BJ (cell line): Measurements from ENCODE around the gene CDK5RAP3. TPM values are rescaled to one million over a fixed set of nuclear protein-coding genes. Genes with fewer than 3 reads are reported as not detected.

Experiments
- CTCF ChIA-PET: fragments of 350-600 bp; formaldehyde crosslinking; extraction: SDS; loops from one replicate; lab custom pipeline; 2021; ENCODE audit warnings: antibody characterized with exemption, inconsistent platforms; lab: Yijun Ruan, JAX
- POLR2A ChIA-PET: fragments of 300-600 bp; sonication (Branson Sonifier 250); formaldehyde crosslinking; extraction: SDS; loops from one replicate; lab custom pipeline; 2021; ENCODE audit warnings: antibody characterized with exemption; lab: Charles Lee
- DNase-seq: peaks from one replicate; pipeline ENCODE4 v3.0.0-alpha.2; 2011; ENCODE audit warnings: low read depth
- H3K27me3 ChIP-seq: 2 replicates; pipeline ENCODE4 v1.6.0; 2011; ENCODE audit warnings: low read length; ENCODE audit not compliant: control insufficient read depth, insufficient read depth
- H3K36me3 ChIP-seq: 2 replicates; pipeline ENCODE4 v1.5.1; 2011; ENCODE audit warnings: low read length; ENCODE audit not compliant: control insufficient read depth, insufficient read depth
- H3K4me3 ChIP-seq: 2 replicates; pipeline ENCODE4 v1.5.1; 2011; ENCODE audit warnings: low read depth, mild to moderate bottlenecking, control low read depth, low read length
- polyA plus RNA-seq: library from polyadenylated mRNA; depleted of rRNA; stranded (reverse); fragments of >200 nt; gene quantifications from 2 replicates; pipeline ENCODE4 v1.2.3, GENCODE V29; 2011
- TF ChIP-seq, protein P1 (sequence below): IDR thresholded peaks from 2 replicates; pipeline ENCODE4 v1.5.1; 2011; ENCODE audit warnings: low read depth, mild to moderate bottlenecking, control low read depth, inconsistent platforms, low read length, moderate library complexity; ENCODE audit not compliant: insufficient read depth

The CDK5RAP3 gene
- polyA plus RNA-seq, 1 experiment, result 98.1 TPM

- ChIA-PET CTCF (interaction anchor here (13.8 to 14.2 kb wide), 2 partner anchors 41 to 72 kb away, joined by 304 to 575 read pairs; partner anchors contain the start of genes CDK5RAP3, PNPO and PRR15L), POLR2A (no interaction called here)
- TF ChIP-seq, protein P1, sequence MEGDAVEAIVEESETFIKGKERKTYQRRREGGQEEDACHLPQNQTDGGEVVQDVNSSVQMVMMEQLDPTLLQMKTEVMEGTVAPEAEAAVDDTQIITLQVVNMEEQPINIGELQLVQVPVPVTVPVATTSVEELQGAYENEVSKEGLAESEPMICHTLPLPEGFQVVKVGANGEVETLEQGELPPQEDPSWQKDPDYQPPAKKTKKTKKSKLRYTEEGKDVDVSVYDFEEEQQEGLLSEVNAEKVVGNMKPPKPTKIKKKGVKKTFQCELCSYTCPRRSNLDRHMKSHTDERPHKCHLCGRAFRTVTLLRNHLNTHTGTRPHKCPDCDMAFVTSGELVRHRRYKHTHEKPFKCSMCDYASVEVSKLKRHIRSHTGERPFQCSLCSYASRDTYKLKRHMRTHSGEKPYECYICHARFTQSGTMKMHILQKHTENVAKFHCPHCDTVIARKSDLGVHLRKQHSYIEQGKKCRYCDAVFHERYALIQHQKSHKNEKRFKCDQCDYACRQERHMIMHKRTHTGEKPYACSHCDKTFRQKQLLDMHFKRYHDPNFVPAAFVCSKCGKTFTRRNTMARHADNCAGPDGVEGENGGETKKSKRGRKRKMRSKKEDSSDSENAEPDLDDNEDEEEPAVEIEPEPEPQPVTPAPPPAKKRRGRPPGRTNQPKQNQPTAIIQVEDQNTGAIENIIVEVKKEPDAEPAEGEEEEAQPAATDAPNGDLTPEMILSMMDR, result no peak
- H3K36me3 ChIP-seq, result no peaks in the 10 kb centered on the region
- no peaks in the 10 kb centered on the region for H3K27me3 ChIP-seq
- no peak overlapping the region for H3K4me3 ChIP-seq
- DNase-seq, result no peak
Measured at GRCh38 chr17:48022901-48023300, 52.0 kb downstream of the CDK5RAP3 start.

DNA sequence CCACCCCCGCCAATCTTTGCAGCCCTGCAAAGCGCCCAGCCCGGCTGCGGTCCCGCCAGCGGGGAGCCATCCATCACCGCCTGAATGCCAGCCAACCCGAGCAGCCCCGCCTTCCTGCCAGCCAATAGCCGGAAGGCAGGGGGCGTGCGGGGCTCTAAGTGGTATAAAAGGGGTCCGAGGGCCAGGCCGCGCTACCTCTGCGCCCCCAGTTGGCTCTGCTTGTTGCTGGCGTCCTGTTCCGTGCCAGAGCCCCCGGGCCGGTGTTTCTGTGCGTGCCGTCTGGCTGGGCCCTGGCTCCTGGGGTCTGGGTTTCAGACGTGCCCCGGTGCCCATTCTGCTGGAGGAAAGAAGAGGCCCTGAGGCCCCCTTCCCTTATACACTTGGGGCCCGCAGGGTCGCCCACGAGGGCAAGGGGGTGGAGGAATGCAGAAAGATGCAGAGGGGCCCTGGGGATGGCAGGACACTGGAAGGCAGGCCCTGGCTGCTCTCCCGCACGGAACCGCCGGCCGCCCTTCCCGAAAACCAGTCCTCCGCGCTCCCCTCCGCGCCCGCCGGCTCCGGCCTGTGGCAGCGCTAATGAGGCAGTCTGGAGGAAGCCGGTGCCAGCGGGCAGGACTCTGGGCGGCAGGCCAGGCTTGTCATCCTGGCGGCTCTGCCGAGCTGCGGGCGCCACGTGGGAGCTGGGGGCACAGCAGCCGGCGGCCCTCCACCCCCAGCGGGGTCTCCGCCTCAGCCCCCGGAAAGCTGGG lies 52.7 kb downstream of the CDK5RAP3 start:
- H3K4me3 ChIP-seq, result peak overlapping the region; percentile 38
- DNase-seq, result no peak

DNA sequence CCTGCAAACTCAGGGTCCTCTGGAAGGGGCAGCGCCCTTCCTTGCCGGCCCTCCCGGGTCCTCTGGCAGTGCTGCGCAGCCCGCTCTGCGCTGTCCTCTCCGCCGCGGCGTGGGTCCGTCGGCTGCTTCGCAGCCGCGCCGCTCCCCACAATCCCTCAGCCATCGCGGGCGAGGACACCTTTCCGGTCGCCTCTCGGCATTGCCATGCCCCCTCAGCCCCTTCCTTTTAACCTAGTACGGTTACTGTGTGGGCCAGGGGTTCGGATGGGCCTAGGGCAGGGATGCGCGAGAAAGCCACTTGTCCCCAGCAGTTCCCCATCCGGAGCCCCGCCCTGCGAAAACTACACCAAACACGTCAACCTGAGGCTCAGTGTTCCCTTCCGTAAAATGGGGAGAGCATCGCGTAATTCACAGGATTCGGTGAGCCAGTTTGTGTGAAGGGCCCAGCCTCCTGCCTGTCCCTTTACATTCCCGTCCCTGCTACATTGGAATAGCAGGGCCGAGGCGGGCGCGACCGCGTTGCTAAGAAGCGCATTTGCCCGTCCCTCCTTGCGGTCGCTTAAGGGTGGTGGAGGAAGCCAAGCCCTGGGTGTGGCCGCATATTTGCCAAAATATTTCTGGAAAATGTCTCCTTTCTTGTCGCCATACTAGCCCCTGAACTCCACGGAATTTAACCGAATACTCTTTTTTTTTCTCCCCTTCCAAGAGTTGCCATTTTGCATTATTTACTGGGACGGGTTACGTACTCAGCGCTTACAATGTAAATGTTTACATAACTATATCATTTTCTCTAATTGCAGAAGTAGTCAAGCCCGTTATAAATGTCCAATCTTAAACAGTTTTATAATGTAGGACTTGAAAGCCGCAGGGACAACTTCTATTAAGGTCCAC lies 53.5 kb downstream of the CDK5RAP3 start:
- peak overlapping the region; percentile 38 for H3K4me3 ChIP-seq
- ChIA-PET POLR2A (interaction anchor here (0.9 to 1.4 kb wide), 2 partner anchors 24 to 52 kb away, joined by 3 read pairs; partner anchors contain the start of gene NFE2L1), CTCF (interaction anchor here (0.9 to 7.9 kb wide), 24 partner anchors 12 to 108 kb away, joined by 3 to 200 read pairs (median 10); partner anchors contain the start of genes CBX1, CDK5RAP3, COPZ2 and NFE2L1)
- no peaks in the 10 kb centered on the region for H3K36me3 ChIP-seq
- TF ChIP-seq, protein P1, result no peak
- no peak for DNase-seq
- no peaks in the 10 kb centered on the region for H3K27me3 ChIP-seq

More for the DNA sequence above, 52.7 kb downstream of the CDK5RAP3 start:
- no peaks in the 10 kb centered on the region for H3K27me3 ChIP-seq
- no peaks in the 10 kb centered on the region for H3K36me3 ChIP-seq
- POLR2A ChIA-PET, result no interaction called here
- TF ChIP-seq, protein P1, result peak; percentile 40
- CTCF ChIA-PET, result interaction anchor here (0.9 to 1.0 kb wide), 2 partner anchors 45 to 50 kb away, joined by 3 to 6 read pairs; no protein-coding TSS in a partner anchor

DNA sequence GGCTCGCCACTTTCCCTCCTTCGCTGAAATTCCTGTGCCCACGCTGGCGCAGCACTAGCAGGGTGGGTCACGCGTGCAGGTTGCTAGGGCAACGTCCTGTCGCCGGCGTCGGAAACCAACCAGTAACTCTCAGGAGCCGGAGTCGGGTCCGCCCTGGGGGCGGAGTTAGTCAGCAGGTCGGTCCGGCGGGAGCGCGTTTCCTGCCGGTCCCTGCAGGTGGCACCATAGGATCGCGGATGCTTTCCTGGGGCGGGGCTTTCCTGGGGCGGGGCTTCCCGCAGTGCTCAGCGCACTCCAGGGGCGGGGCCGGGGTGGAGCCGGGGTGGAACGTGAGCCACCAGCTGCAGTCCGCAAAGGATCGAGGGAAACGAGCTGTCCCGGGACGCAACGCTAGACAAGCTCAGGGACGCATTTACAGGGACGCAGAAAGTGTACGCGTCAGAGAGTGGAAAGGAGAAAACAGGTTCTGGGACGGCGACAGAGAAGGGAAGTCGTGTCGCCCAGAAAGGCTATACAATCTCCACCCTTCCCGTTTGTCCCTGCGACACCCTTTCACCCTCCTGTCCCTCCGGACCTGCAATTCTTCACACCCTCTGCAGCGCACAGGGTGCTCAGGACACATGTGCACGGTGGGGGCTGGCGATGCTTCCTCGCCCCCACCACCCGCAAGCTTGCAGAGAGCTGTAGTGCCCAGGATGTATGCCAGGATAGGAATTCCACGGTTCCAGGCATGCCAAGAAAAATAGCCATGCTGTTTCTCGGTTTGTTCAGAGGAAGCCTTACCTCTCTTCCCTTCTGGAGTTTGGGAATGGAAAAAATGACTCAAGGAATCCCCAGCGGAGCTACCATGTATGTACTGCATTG lies 54.4 kb downstream of the CDK5RAP3 start:
- no peaks in the 10 kb centered on the region for H3K27me3 ChIP-seq
- no peaks in the 10 kb centered on the region for H3K36me3 ChIP-seq
- ChIA-PET POLR2A (interaction anchor here (0.7 to 1.4 kb wide), 4 partner anchors 23 to 336 kb away, joined by 3 to 4 read pairs (median 3); partner anchors contain the start of gene NFE2L1), CTCF (interaction anchor here (0.5 to 7.9 kb wide), 32 partner anchors 11 to 593 kb away, joined by 3 to 200 read pairs (median 7); partner anchors contain the start of genes CBX1, CDK5RAP3, COPZ2 and NFE2L1)
- TF ChIP-seq, protein P1, result peak; percentile 90
- peak overlapping the region; percentile 42 for H3K4me3 ChIP-seq
- peak; percentile 84 for DNase-seq
